H54 (cell line): ENCODE measurements around the gene SYTL3.

Experiments
- DNase-seq: peaks from one replicate; pipeline ENCODE4 v3.0.0; 2011; ENCODE audit warnings: low spot score, mixed read lengths; ENCODE audit not compliant: insufficient read length
- FAIRE-seq: peaks from 3 replicates; lab custom pipeline; 2011; peaks lifted over from hg19 to GRCh38; lab: Jason Lieb, UNC
- POLR2A ChIP-seq: IDR thresholded peaks from 2 replicates; pipeline ENCODE4 v1.6.1; 2011; ENCODE audit warnings: low read depth, mild to moderate bottlenecking, low read length

SYTL3 gene

DNA sequence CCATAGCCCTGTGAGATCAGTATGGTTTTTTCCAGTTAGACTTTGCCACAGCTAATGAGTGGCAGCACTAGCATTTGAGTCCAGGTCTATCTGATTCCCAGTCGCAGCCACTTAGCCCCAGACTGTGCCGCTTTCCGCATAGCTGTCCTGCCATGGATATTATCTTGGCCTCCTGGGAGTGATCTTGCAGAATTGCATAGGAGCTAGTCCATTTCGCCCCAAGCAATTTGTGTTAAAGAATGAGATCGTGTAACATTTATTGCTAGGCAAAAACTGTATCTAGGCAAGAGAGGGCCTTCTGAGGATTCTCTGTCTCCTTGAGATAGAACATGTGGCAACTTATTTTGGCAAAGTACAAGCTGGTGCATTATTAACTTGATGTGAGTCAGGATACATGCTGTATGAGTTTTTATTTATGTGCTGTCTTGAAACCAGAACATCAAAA is 95.2 kb downstream of the SYTL3 start:
- FAIRE-seq (no peak), DNase-seq (no peak)
- TF ChIP-seq POLR2A, result no peak

DNA sequence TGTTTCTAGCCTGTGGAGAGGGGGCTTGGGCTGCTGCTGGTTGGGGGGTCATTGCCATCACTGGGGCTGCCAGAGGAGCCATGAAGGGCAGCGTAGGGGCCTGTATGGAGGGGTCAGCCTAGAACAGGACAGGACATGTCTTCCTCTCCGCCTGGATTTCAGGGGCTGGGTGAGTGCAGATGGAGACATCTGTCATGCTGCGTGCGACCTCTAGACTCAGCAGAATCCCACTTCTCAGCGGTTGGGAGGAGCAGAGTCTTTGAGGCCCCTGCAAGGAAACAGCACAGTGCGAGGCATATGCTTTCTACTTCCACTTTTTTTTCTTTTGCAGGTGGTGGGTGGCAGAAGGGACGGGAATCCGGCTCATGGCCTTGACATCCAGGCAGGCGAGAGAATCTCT is 101.4 kb downstream of the SYTL3 start:
- FAIRE-seq (no peak), DNase-seq (no peak)
- no peak for TF ChIP-seq POLR2A

GRCh38 chr6:158751921-158752320 is 102.1 kb downstream of the SYTL3 start:
- no peak for FAIRE-seq
- no peak for TF ChIP-seq POLR2A
- DNase-seq, result no peak

DNA sequence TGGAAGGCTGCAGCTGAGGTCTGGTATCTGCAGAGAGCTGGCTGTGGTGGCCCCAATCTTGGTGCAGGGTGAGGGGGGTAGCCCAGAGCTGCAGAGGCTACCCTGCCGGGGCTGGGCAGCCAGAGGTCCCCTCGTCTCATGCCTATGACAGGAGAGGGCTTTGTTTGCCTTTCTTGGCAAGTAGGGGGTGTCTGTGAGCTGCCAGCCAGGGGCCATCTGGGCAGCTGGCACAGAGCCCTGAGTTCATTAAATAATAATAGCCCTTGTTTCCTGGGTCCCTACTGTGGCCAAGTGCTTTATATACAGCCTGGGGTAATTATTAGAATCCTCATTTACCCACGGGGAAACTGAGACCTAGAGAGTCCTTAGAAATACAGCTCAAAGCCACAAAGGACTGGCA is 102.8 kb downstream of the SYTL3 start:
- TF ChIP-seq POLR2A, result no peak
- FAIRE-seq, result no peak
- no peak for DNase-seq

DNA sequence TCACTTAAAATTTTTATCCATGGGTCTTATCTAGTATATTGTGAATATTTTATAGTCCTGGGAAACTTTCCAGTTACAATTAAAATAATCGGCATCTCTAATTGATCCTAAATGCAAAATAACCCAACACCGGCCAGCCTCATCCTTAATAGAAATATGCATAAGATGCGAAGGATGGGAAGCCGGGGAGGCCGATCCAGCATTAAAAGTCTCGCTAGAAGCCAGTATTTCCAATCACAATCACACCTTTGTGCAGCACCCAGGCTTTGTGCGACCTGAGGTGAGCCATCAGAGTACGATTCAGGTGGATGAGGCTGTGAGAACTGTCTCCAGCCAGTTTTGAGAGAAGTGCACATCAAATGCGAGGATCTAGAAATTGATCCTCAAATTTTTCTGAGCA is 104.0 kb downstream of the SYTL3 start:
- TF ChIP-seq POLR2A, result no peak
- no peak for DNase-seq

GRCh38 chr6:158754738-158755137 is 104.9 kb downstream of the SYTL3 start:
- FAIRE-seq (no peak), DNase-seq (no peak)
- no peak for TF ChIP-seq POLR2A

More for the DNA sequence above, 104.0 kb downstream of the SYTL3 start:
- no peak for FAIRE-seq

GRCh38 chr6:158755636-158756035 is 105.8 kb downstream of the SYTL3 start:
- FAIRE-seq (no peak), DNase-seq (no peak)
- TF ChIP-seq POLR2A, result no peak

DNA sequence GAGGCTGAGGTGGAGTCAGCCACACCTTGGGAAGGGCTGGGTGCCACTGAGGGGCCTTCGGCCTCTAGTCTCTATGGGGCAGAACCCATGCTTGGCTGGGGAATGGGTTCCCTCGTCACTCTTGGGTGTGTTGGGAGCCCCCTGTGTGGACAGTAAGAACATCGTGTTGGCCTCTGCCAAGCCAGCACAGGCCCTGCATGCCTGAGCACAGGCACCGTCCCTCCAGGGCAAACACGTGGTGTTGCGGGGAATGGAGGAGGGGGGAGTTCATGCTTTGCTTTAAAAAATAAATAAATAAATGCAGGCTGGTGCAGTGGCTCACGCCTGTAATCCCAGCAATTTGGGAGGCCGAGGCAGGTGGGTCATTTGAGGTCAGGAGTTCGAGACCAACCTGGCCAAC is 106.3 kb downstream of the SYTL3 start:
- no peak for TF ChIP-seq POLR2A
- DNase-seq (no peak), FAIRE-seq (no peak)

GRCh38 chr6:158756977-158757752 is 107.3 kb downstream of the SYTL3 start:
- TF ChIP-seq POLR2A, result no peak
- FAIRE-seq (no peak), DNase-seq (no peak)

DNA sequence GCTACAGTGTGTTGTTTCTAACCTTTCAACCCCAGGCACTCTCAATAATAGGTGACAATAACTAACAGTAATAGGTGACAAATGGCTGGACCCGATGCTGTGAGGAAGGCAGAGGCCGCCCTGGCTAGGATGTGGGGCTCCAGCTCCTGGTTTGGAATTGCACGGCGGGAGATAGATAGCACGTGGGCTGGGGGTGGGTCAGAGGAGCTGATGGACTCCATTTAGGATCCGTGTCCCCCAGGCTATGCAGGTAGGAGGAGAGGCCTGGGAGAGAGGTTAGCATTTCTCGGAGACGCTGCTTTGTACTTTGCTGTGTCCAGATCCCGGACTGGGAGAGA is 107.9 kb downstream of the SYTL3 start:
- TF ChIP-seq POLR2A, result no peak
- no peak for FAIRE-seq
- no peak for DNase-seq

GRCh38 chr6:158758451-158758860 is 108.6 kb downstream of the SYTL3 start:
- FAIRE-seq (no peak), DNase-seq (no peak)
- no peak for TF ChIP-seq POLR2A

- TF ChIP-seq POLR2A, result no peak
- FAIRE-seq, result no peak
- DNase-seq, result no peak
Observed at GRCh38 chr6:158758941-158759479, 109.2 kb downstream of the SYTL3 start.

GRCh38 chr6:158759966-158760617 is 110.2 kb downstream of the SYTL3 start:
- FAIRE-seq (no peak), DNase-seq (no peak)
- TF ChIP-seq POLR2A, result no peak

- FAIRE-seq (no peak), DNase-seq (no peak)
- no peak for TF ChIP-seq POLR2A
Observed at GRCh38 chr6:158760618-158761250, 110.9 kb downstream of the SYTL3 start.
